GM21381 (cell line): ENCODE results near the gene CARD19.
"Not testable (repeated sequence)": the region's sequence is repeated elsewhere in the genome, so short reads cannot be mapped to it uniquely, and the experiment has no call there.

Source experiments
- ATAC-seq: cut with Tn5 transposase; IDR thresholded peaks from one replicate; pipeline ENCODE4 v1.9.1; 2021; ENCODE audit warnings: mild to moderate bottlenecking, moderate library complexity; ENCODE audit not compliant: unreplicated experiment

CARD19 gene

DNA sequence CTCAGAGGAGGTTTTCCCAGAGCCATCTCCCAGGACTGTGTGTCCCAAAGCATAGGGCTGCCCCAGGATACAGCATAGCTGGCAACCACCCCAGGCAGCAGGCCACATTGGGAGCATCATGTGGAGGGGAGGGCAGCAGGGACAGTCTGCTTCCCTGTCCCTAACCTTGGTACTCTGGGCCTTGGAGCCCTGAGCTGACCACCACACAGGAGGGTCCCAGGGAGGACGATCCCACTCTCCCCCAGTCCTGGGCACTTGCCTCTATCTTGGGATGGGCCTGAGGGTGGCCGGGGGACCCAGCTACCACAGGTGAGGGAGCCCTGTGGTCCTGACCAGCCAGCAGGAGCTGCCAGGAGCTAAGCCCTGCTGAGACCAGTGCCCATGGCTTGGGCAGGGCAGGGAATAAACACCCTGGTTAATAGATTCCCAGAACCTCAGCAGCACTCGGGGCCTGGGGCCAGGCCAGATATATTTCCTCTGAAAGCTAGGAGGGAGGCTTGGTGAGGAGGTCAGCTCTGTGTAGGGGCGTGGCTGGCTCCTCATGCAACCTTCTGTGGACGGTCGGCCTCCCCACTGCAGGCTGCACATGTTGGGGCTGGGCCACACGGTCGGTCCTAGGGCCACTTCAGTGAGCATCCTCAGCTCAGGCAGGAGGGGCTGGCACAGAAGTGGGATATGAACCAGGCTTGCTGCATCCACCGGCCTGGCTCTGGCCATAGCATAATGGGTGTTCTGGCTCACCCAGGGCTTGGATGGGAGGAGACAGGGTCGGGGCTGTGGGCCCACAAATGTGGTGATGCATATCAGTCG is 33.9 kb downstream of the CARD19 start:
- ATAC-seq: no peak

DNA sequence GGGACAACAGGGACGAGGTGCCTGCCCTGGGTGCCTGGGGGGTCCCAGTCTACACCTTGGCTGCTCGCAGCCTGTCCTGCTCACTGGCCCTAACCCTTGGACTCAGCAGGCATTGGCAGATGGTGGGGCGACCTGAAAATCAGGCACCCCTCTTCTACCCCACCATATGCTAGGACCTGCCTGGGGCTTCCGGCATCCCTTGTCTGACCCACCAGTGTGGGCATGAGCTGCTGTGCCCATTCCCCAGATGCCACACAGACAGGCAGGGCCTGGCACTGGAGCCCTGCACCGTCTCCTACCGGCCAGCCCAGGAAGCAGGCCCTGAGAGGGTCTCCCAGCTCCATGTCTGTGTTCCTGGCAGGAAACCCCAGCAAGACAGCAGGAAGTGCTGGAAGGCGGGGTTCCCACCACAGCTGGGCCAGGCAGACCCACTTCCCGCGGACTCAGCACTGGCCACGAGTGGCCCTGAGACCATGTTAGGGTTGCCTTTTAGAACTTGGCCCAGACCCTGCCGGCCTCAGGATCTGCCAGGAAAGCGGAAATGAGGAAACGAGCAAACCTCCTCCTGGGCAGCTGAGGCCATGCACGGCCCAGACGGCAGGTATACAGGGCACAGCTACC is 35.0 kb downstream of the CARD19 start:
- no peak for ATAC-seq

DNA sequence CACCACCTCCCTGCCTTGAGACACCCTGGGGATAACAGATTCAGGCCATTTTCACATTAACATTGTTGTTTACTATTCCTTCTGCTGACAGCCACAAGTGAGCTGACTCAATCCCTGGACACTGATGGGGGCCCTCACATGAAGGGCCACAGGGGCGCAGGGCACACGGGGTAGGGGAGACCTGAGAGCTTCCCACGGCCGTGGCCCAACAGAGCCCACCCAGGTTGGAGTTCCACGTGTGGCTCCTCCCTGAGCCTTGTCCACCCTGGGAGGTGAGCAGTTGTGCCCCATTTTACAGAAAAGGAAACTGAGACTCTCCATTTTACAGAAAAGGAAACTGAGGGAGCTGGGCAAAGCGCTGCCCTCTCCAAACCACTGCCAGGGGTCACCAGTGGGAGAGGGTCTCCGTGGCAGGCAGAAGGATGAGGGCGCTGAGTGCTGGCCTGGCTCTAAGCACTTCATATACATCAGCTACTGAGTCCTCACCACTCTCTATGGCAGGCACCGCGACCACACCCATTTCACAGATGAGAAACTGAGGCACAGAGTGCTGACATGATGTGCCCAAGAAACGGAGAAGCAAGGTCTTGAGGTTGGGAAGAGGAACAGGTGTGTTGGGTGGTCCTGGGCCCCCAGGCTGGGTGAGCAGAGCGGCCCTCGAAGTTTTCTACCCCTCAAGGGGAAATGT is 35.7 kb downstream of the CARD19 start:
- ATAC-seq: no peak

DNA sequence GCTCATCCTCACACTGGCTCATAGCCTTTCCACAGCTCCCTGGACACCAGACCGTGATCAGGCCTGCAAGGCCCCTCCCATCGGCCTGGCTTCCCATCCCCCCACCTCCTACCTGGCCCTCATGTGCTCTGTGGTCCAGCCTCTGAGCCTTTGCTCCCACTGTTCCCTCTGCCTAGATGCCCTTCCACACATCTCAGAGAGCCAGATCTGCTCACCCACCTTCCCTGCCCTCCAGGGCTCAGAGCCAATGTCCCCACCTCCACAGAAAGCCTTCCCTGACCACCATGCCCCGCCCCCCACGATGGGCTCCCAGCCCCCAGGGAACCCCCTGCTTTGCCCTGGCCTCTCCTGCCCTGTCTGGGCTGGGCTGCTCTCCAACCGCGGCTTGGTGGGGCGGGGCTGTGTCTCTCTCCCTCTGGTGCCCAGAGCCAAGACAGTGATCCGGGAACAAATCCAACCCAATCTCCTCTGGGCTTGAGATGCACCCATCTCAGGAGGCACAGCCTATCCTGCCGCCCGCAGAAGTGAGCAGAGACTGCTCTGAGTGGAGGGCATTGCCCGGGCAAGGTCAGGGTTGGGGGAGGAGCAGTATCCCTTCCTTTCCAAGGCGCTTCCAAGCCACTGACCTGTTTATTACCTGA is 36.4 kb downstream of the CARD19 start:
- ATAC-seq: no peak

DNA sequence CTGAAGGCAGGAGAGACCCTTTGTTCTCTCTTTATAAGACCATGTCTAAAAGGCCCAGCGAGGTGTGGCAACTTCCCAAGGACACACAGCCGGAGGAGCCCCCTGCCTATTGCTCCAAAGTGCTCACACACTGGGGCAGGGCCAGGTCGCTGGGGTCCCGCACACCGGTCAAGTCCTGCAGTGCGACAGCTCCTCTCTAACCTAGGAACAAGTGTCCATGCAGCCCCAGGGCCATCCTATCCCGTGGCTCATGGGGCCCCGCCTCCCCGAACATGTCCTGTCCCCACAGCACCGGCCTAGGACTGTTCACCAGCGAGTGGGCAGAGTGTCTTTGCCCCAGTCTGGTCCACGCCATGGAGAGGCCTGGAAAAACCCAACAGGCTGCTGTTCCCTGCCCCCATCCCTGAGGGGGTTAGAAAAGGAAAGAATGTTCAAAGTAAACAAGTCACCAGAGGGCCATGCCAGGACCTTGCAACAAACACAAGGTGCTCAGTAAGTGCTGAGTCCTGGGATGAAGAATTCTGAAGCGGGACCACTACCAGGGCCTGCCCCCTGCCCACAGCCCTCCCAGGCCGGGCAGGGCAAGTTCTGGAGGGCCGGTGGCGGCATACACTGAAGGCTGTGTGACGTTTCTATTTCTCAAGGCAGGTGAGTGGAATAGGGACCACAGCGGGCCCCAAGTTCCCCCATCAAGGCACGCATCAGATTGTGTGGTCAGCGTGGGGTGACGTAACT is 37.1 kb downstream of the CARD19 start:
- no peak for ATAC-seq

DNA sequence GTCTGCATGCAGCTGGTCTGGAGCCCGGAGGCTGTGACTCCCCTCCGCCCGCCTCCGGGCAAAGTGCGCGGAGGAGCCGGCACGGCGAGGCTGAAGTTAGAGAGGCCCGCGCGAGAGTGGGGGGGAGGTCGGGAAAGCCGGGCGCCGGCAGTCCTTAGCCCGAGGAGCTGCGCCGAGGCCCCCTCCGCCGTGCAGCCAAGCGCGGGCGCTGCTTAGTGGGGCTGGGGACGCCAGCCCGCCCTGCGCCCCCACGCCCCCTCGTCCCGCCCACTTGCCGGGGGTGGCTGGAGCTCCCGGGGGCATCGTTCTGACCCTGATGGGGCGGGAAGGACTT is 37.6 kb downstream of the CARD19 start:
- peak; percentile 32 for ATAC-seq

DNA sequence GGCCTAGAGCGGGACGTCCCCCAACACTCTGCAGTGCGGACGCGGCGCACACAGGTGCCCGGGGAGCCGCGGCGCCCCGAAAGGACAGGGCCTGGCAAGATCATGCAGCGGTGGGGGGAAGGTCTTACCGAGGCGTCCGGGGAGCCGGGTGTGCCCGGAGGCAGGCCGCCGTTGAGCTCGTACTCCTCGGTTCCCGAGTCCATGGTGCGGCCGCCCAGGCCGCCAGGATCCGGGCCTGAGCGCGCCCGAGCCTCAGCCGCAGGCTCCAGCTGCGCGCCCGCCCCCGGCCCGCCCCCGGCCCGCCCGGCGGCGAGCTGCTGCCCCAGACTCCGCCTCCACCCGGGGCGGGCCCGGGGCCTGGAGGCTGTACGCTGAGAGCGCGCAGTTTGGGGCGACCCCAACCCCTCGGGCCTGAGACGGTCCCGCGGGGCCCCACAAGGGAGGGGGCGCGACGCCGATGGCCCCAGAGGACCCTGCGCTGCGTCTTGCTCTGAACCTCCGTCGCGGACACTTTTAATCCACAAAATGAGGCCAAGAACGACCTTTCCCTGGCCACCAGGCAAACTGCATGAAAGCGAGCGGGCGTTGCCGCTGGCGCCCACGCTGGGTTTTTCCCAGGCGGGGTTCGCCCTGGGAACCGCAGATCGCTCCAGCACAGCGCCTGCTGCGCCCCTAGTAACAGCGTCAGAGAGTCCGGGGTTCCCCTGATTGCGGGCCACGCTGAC is 38.2 kb downstream of the CARD19 start, which contains the start of gene NINJ1:
TSS of gene NINJ1 (minus strand) at position 237 of the 725 bp plus-strand sequence. CDS start at position 203, 34 bp downstream.
- ATAC-seq: peak; percentile 73

DNA sequence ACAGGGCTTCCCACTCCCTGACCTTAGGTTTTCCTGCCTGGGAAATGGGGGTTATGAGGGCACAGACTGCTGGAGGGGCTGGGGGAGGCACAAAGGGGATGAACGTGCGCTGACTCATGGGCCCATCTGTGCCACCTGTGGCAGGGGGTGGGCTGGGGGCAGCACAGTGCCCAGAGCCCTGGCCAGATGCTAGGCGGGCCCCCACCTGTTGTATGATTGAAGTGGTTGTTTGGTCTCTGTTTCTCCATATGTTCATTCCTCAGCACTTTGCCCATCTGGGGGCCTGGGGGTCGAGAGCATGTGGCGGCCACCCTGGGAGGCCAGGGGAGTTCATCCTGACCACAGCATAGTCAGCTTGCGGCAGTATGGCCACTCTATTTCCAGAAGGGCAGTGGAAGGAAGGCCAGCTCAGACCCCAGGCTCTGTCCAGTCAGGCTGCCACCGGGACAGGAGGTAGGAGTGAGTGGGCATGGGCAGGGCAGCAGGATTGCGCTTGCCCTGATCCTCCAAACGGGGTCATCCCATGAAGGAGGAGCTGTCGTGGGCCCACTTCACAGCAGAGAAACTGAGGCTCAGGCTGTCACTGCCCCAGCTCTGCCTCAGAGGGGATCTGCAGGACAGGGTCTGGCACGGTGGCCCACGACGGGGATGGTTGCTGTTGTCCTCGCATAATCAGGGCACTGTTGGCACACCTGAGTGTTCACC is 38.9 kb downstream of the CARD19 start:
- ATAC-seq: no peak

DNA sequence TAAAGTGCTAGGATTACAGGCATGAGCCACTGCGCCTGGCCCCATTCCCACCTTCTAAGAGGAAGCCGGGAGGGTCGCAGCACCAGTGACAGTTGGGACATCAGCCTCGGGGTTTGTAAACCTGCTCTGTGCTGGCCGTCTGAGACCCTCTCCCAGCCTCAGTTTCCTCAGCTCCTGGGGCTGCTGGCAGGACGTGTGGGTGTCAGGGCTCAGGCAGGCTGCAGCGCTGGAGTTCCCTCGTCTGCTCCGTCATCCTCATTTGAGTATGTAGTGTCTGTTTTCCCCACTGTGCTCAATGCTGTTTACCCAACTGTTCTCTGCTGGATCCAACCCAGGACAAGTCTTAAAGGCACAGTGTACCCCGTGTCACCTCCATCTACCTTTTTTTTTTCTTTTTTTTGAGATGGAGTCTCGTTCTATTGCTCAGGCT is 40.0 kb downstream of the CARD19 start:
- ATAC-seq: no peak

DNA sequence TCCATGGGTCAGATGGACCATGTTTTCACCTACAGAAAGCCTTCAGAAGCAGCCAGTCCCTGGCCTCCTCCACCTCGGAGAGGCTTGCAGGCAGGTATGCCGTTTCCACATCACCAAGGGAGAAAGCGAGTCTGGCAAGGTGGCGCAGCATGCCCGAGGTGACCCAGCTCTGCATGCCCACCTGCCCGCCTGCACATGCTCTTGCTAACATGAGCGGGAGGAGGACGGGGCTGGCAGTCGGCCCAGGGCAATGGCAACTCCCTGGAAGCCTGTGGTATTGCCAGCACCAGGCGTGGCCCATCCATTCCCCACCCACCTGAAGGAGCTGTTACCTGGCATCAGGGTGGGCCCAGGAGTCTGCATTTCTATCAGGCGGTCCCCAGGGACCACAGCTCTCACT is 41.3 kb downstream of the CARD19 start:
- no peak for ATAC-seq

DNA sequence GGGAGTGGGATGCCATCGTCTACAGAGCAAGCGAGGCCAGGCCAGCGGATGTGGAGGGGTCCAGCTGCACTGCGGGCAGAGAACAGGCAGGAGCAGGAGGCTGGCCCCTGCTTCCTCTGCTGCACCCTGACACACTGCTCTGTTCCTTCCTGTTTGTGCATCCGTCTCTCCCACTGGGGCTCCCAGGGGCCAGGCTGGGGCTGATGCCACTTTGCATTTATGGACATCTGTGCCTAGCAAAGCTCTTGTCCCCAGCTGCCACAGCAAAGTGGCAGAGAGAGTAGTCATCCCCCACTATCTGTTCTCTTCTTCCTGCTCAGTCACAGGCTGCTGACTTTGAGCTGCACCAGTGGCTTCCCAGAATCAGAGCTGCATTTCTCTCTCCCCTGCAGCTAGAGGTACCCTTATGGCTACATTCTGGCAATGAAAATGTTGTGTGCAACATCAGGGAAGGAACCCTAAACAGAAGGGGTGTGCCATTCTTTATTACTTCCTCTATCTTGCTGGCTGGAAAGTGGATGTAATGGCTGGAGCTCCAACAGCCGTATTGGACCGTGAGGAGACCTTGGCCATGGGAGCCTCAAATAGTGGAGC is 42.3 kb downstream of the CARD19 start:
- ATAC-seq: no peak

DNA sequence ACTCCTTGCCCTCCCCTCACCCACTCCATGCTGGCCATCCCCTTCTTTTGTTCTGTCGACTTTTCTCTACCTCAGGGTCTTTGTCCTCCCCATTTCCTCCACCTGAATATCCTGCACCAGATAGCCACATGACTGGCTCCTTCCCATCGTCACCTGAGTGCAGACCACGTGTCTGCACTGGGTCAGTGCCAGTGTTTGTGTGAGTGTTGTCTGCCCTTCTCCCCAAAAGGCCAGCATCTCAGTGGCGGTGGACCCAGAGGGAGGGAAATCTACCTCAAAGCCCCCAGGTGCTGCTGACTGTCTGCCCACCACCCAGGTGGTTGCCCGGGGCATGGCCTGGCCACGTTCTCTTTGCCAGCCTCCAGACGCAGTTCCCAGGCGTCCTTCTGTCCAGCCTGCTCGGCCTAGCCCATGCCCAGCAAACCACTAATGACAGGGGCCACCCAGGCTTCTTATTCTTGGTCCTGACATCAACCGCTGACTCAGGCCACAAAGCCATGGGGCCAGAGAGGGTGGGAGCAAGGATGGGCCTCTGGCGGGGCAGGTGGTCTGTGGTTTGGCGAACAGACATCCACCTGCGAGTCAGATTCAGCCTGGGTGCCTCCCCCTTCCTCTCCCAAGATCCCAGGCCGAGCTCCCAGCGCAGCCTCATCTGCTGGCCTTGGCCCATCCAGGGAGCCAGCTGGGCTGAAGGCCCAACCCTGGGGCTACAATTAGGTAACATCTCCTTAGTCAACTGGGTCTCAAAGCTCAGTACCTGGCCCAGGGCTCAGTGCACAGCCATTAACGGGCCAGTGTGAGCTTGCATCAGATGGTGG is 43.6 kb downstream of the CARD19 start:
- no peak for ATAC-seq

DNA sequence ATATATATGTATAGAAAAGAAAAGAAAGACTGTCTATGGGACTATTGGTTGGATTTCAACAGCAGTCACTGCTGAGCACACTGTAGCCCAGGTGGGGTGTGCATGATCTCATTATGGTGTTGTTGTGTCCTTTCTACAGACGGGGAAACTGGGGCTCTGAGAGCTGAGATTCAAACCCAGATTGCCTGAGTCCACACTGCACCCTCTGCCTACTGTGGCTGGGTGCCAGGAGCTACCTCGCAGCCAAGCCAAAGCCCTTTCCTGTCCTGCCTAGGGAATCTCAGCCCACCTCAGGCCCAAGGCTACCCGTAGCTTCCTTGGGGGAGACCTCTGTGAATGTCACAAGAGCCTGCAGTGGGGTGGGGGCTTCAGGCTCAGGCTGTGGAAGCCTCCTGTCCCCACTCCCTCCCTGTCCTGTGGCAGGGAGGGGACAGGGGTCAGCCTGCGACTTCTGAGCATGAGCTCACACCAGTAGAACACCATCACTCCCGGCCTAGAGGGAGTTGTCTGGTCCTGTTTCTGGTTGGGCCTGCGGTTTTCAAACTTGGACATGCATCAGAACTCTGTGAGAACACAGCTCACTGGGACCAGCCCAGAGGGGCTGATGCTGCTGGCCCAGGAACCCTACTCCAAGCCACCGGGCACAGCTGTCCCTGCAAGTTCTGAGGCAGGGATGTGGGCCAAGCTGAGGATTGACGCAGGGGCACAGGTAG is 45.9 kb downstream of the CARD19 start:
- ATAC-seq: no peak

DNA sequence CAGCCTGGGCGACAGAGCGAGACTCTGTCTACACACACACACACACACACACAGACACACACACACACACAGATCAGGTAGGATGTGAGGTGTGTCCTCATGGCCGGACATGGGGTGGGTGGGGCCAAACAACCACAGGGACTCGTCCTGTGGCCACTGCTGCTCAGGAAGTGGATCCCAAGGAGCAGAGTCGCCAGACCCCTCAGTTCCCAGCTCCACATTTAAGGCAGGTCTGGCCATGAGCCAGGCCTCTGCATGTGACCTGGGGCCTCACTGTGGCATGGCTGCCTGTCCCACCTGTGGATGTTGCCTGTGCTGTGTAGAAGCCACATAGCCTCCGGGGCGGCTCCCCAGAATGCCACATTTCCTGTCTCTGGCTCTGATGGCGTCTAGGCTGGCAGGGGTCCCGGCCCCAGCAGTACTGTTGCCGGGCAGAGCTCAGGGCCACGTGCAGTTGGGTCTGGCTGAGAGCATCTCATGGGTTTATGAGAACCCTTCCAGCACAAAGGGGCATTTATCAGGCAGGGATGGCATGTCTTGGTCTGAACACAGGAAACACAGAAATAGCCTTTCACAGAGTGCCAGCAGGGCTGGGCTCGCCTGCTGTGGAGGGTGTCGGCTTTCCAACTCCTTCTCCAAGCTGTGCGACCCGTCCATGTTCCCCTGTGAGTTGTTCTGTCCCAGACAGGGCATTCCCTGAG is 48.0 kb downstream of the CARD19 start:
- ATAC-seq: no peak

DNA sequence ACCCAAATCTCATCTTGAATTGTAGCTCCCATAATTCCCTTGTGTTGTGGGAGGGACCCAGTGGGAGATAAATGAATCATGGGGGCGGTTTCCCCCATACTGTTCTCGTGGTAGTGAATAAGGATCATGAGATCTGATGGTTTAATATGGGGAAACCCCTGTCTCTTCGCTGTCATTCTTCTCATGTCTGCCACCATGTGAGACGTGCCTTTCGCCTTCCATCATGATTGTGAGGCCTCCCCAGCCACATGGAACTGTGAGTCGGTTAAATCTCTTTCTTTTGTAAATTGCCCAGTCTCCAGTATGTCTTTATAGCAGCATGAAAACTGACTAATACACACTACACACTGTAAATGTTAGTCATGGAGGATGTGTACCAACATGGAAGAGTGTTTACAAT is 50.7 kb downstream of the CARD19 start:
- ATAC-seq: not testable (repeated sequence)

DNA sequence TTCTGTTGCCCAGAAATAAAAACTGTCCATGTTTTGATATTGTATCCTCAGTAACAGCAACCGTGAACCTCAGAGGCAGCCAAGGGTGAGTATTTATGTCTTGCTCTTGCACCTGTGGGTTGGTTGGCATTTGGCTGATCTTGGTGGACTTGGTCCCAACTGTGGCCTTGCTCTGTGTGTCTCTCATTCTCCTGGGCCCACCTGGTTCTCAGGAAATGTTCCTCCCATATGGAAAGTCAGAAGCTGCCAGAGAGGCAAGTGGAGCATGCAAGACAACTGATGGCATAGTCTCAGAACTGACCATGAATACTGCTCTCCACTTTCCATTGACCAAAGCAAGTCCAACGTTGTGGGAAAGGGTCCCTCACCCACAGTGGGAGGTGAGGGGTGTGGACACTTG is 51.6 kb downstream of the CARD19 start:
- no peak for ATAC-seq

DNA sequence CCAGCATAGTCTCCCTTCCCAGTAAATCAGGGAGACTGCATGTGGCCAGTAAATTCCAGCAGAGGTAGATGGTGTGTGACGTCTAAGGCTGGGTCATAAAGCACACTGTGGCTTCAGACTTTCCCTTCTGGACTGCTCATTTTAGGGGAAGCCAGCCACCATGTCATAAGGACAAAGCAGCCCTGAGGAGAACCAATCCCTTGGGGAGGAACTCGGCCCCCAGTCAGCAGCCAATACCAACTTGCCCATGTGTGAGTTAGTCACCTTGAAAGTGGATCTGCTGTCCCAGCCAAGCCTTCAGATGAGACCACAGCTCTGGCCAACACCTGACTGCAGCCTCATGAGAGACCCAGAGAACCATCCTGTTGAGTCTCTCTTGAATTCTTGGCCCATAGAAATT is 52.7 kb downstream of the CARD19 start:
- no peak for ATAC-seq
